ENCODE measurements around the gene ADIPOQ. TPM values are rescaled to one million over a fixed set of nuclear protein-coding genes. Genes with fewer than 3 reads are reported as not detected.
"Not testable (repeated sequence)": the region's sequence is repeated elsewhere in the genome, so short reads cannot be mapped to it uniquely, and the experiment has no call there.

Gene ADIPOQ
- total RNA-seq, 2 donors from 2014 or later: 0.17 to 0.58 TPM

- no peak for DNase-seq
- Histone ChIP-seq H3K4me3 (no peak overlapping the region), H3K4me1 (no peaks in the 10 kb centered on the region), H3K9ac (ENCODE audit: low read depth in 2 of 2, low read length in 2 of 2) (no peak overlapping the region), H3K9me3 (no peaks in the 10 kb centered on the region), H3K36me3 (no peaks in the 10 kb centered on the region), H3K27ac (no peak overlapping the region), H3K27me3 (no peaks in the 10 kb centered on the region)
- TF ChIP-seq CTCF (IDR thresholded peaks at IDR 0.05): no peak
- intact Hi-C loops (cut with DNase I): no loop called here
Measured at GRCh38 chr3:186883686-186884058, 41.2 kb downstream of the ADIPOQ start.

- H3K9ac ChIP-seq (ENCODE audit: low read depth in 2 of 2, low read length in 2 of 2); H3K4me1 ChIP-seq; H3K27me3 ChIP-seq; H3K27ac ChIP-seq; H3K36me3 ChIP-seq; DNase-seq; H3K9me3 ChIP-seq; H3K4me3 ChIP-seq; intact Hi-C loops (cut with DNase I): not testable (repeated sequence)
Measured at GRCh38 chr3:186884868-186885267, 42.4 kb downstream of the ADIPOQ start.

- H3K9me3 ChIP-seq: no peaks in the 10 kb centered on the region
- H3K27ac ChIP-seq: no peak overlapping the region
- no peaks in the 10 kb centered on the region for H3K4me1 ChIP-seq
- DNase-seq: no peak
- no peaks in the 10 kb centered on the region for H3K36me3 ChIP-seq
- H3K27me3 ChIP-seq: no peaks in the 10 kb centered on the region
- no peak for TF ChIP-seq CTCF (IDR thresholded peaks at IDR 0.05)
- intact Hi-C loops (cut with DNase I): no loop called here
- no peak overlapping the region for H3K9ac ChIP-seq (ENCODE audit: low read depth in 2 of 2, low read length in 2 of 2)
- H3K4me3 ChIP-seq: no peak overlapping the region
Measured at GRCh38 chr3:186886202-186886981, 43.9 kb downstream of the ADIPOQ start.

GRCh38 chr3:186887507-186887938, 45.0 kb downstream of the ADIPOQ start:
- H3K4me1 ChIP-seq; intact Hi-C loops (cut with DNase I); H3K9ac ChIP-seq (ENCODE audit: low read depth in 2 of 2, low read length in 2 of 2); H3K36me3 ChIP-seq; H3K4me3 ChIP-seq; DNase-seq; H3K27me3 ChIP-seq; H3K9me3 ChIP-seq; H3K27ac ChIP-seq: not testable (repeated sequence)

GRCh38 chr3:186888569-186888968, 46.1 kb downstream of the ADIPOQ start:
- Histone ChIP-seq H3K4me3 (no peak overlapping the region), H3K27ac (no peak overlapping the region), H3K9ac (ENCODE audit: low read depth in 2 of 2, low read length in 2 of 2) (no peak overlapping the region), H3K9me3 (no peaks in the 10 kb centered on the region), H3K36me3 (no peaks in the 10 kb centered on the region), H3K27me3 (no peaks in the 10 kb centered on the region), H3K4me1 (no peaks in the 10 kb centered on the region)
- TF ChIP-seq CTCF (IDR thresholded peaks at IDR 0.05): no peak
- DNase-seq: no peak
- intact Hi-C loops (cut with DNase I): no loop called here

- H3K27me3 ChIP-seq: not testable (repeated sequence)
Measured at GRCh38 chr3:186889698-186890097, 47.2 kb downstream of the ADIPOQ start.

GRCh38 chr3:186890911-186891310, 48.4 kb downstream of the ADIPOQ start:
- no peak for TF ChIP-seq CTCF (IDR thresholded peaks at IDR 0.05)
- Histone ChIP-seq H3K36me3 (no peaks in the 10 kb centered on the region), H3K4me3 (no peak overlapping the region), H3K27me3 (no peaks in the 10 kb centered on the region), H3K27ac (no peak overlapping the region), H3K9me3 (no peaks in the 10 kb centered on the region), H3K4me1 (no peaks in the 10 kb centered on the region), H3K9ac (ENCODE audit: low read depth in 2 of 2, low read length in 2 of 2) (no peak overlapping the region)
- no peak for DNase-seq
- intact Hi-C loops (cut with DNase I): no loop called here

More at GRCh38 chr3:186889698-186890097, 47.2 kb downstream of the ADIPOQ start:
- H3K36me3 ChIP-seq; DNase-seq; H3K9me3 ChIP-seq; H3K4me3 ChIP-seq; H3K9ac ChIP-seq (ENCODE audit: low read depth in 2 of 2, low read length in 2 of 2); intact Hi-C loops (cut with DNase I); H3K4me1 ChIP-seq; H3K27ac ChIP-seq: not testable (repeated sequence)

- intact Hi-C loops (cut with DNase I); DNase-seq; H3K27me3 ChIP-seq: not testable (repeated sequence)
Measured at GRCh38 chr3:186893071-186893470, 50.6 kb downstream of the ADIPOQ start.

More at GRCh38 chr3:186893071-186893470, 50.6 kb downstream of the ADIPOQ start:
- not testable (repeated sequence) for H3K4me3 ChIP-seq; H3K9ac ChIP-seq (ENCODE audit: low read depth in 2 of 2, low read length in 2 of 2); H3K9me3 ChIP-seq; H3K36me3 ChIP-seq; H3K4me1 ChIP-seq; H3K27ac ChIP-seq
